Stimulated activated naive CD8-positive, alpha-beta T cell treated with anti-CD3 and anti-CD28 coated beads, Interleukin-15, amount 100 ng/mL, for 72 hours (primary cell): Measurements from ENCODE around the gene XPO1.
"Not testable (repeated sequence)": the region's sequence is repeated elsewhere in the genome, so short reads cannot be mapped to it uniquely, and the experiment has no call there.

Experiments
- ATAC-seq: fragments of 150-1000 bp; cut with Tn5 transposase; 2 replicates; pipeline ENCODE4 v1.10.0; 2021; ENCODE audit warnings: mild to moderate bottlenecking, moderate library complexity
- DNase-seq, 2 donors: peaks; one replicate each; pipeline ENCODE4 v3.0.0; 2021 to 2022
- H3K27ac Mint-ChIP-seq, 2 donors: one replicate each; pipeline ENCODE4 v1.8.0; 2022; ENCODE audit warnings: mild to moderate bottlenecking in 2 of 2, mixed read lengths in 2 of 2, moderate library complexity in 2 of 2
- H3K27me3 Mint-ChIP-seq: one replicate; pipeline ENCODE4 v1.8.0; 2022; ENCODE audit warnings: mixed read lengths
- H3K4me1 Mint-ChIP-seq: one replicate; pipeline ENCODE4 v1.8.0; 2022; ENCODE audit warnings: mild to moderate bottlenecking, mixed read lengths
- H3K4me3 Mint-ChIP-seq, 2 donors: one replicate each; pipeline ENCODE4 v1.8.0; 2022; ENCODE audit warnings: mild to moderate bottlenecking in 2 of 2, mixed read lengths in 2 of 2, moderate library complexity in 1 of 2
- H3K9me3 Mint-ChIP-seq, 2 donors: one replicate each; pipeline ENCODE4 v1.8.0; 2022; ENCODE audit warnings: mixed read lengths in 2 of 2

XPO1 gene

GRCh38 chr2:61456746-61457420 lies 81.3 kb downstream of the XPO1 start:
- no peaks in the 10 kb centered on the region for H3K27me3 Mint-ChIP-seq
- H3K9me3 Mint-ChIP-seq = no peaks in the 10 kb centered on the region
- H3K4me1 Mint-ChIP-seq = peaks cover 40% of the 10 kb centered on the region
- no peak for ATAC-seq
- peak overlapping the region in 1 of 2 donors; percentile 59 for H3K27ac Mint-ChIP-seq
- no peak overlapping the region for H3K4me3 Mint-ChIP-seq
- no peak for DNase-seq

DNA sequence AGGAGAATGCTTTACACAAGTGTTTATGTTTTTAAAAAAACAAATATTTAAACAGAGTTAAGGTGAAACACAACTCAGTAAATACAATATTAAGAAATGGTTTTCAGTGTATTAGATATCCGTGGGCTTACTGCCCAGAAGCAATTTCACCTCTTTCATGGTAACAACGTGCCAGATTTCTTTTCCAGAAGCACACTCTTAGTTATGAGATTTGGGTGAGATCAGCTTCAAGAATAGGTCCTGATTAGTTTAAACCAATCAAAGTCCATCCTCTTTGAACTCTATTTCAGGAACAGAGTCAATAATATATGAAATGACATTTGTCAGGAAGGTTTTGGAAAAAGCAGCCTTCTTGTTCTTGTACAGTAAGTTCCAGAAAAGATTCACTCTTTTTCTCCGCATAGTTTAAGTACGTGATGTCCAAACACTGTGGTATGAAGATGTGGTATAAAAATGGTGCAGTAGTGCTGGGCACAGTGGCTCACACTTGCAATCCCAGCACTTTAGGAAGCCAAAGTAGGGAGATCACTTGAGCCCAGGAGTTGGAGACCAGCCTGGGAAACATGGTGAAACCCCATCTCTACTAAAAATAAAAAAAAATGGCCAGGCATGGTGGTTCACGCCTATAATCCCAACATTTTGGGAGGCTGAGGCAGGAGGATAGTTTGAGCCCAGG lies 81.9 kb downstream of the XPO1 start:
- Mint-ChIP-seq H3K4me3 (no peak overlapping the region), H3K9me3 (no peaks in the 10 kb centered on the region), H3K4me1 (peaks cover 40% of the 10 kb centered on the region), H3K27ac (peak overlapping the region in 1 of 2 donors; percentile 59), H3K27me3 (no peaks in the 10 kb centered on the region)
- ATAC-seq (no peak), DNase-seq (no peak)

DNA sequence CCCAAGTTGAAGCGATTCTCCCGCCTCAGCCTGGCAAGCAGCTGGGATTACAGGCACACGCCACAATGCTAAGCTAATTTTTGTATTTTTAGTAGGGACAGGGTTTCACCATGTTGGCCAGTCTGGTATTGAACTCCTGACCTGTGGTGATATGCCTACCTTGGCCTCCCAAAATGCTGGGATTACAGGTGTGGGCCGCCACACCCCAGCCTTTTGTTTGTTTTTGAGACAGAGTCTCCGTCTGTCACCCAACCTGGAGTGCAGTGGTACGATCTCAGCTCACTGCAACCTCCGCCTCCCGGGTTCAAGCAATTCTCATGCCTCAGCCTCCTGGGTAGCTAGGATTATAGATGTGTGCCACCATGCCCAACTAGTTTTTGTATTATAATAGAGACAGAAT lies 83.2 kb downstream of the XPO1 start:
- ATAC-seq, DNase-seq, H3K9me3 Mint-ChIP-seq, H3K4me3 Mint-ChIP-seq, H3K27me3 Mint-ChIP-seq, H3K27ac Mint-ChIP-seq: not testable (repeated sequence)
- peaks cover 41% of the 10 kb centered on the region for H3K4me1 Mint-ChIP-seq

DNA sequence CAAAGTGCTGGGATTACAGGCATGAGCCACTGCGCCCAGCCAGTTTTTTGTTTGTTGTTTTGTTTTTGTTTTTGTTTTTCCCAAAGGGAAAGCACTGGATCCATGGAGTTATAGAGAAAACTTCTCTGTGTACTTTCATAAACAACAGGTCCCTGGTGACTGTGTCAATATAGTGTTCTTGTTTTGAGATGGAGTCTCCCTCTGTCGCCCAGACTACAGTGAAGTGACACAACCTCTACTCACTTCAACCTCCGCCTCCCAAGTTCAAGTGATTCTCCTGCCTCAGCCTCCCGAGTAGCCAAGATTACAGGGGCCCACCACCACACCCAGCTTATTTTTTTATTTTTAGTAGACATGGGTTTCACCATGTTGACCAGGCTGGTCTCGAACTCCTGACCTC lies 83.8 kb downstream of the XPO1 start:
- Mint-ChIP-seq H3K4me1 (peaks cover 42% of the 10 kb centered on the region), H3K4me3 (no peak overlapping the region), H3K27me3 (no peaks in the 10 kb centered on the region), H3K27ac (peak overlapping the region in 1 of 2 donors; percentile 54), H3K9me3 (no peaks in the 10 kb centered on the region)
- DNase-seq (no peak), ATAC-seq (no peak)

DNA sequence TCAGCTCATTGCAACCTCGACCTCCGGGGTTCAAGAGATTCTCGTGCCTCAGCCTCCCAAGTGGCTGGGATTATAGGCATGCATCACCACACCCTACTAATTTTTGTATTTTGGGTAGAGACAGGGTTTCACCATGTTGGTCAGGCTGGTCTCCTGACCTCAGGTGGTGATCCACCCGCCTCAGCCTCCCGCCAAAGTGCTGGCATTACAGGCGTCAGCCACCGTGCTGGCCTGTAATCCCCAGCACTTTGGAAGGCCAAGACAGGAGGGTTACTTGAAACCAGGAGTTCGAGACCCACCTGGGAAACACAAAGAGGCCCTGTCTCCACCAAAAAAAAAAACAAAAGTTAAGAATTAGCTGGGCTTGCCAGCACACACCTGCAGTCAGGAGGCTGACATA lies 85.8 kb downstream of the XPO1 start:
- peaks cover 31% of the 10 kb centered on the region for H3K4me1 Mint-ChIP-seq
- DNase-seq (no peak), ATAC-seq (no peak)
- H3K9me3 Mint-ChIP-seq = no peaks in the 10 kb centered on the region
- no peak overlapping the region for H3K4me3 Mint-ChIP-seq
- H3K27me3 Mint-ChIP-seq = no peaks in the 10 kb centered on the region
- no peak overlapping the region for H3K27ac Mint-ChIP-seq

GRCh38 chr2:61451178-61451577 lies 87.0 kb downstream of the XPO1 start:
- Mint-ChIP-seq H3K27ac (peak overlapping the region in 1 of 2 donors; percentile 91), H3K4me1 (peaks cover 19% of the 10 kb centered on the region)
- DNase-seq = no peak

GRCh38 chr2:61450144-61450543 lies 88.0 kb downstream of the XPO1 start:
- ATAC-seq (peak; percentile 52), DNase-seq (no peak)
- Mint-ChIP-seq H3K27ac (no peak overlapping the region), H3K9me3 (no peaks in the 10 kb centered on the region), H3K4me3 (no peak overlapping the region), H3K27me3 (no peaks in the 10 kb centered on the region), H3K4me1 (peaks cover 13% of the 10 kb centered on the region)

More at GRCh38 chr2:61451178-61451577, 87.0 kb downstream of the XPO1 start:
- no peak for ATAC-seq
- Mint-ChIP-seq H3K4me3 (no peak overlapping the region), H3K27me3 (no peaks in the 10 kb centered on the region), H3K9me3 (no peaks in the 10 kb centered on the region)

GRCh38 chr2:61448229-61448628 lies 89.9 kb downstream of the XPO1 start:
- ATAC-seq (no peak), DNase-seq (no peak)
- Mint-ChIP-seq H3K4me3 (no peak overlapping the region), H3K27ac (no peak overlapping the region), H3K27me3 (no peaks in the 10 kb centered on the region), H3K9me3 (no peaks in the 10 kb centered on the region), H3K4me1 (peaks cover 33% of the 10 kb centered on the region)

GRCh38 chr2:61446971-61447370 lies 91.2 kb downstream of the XPO1 start:
- ATAC-seq, H3K27ac Mint-ChIP-seq: not testable (repeated sequence)
- H3K4me1 Mint-ChIP-seq = peaks cover 45% of the 10 kb centered on the region

GRCh38 chr2:61443342-61444041 lies 94.7 kb downstream of the XPO1 start:
- Mint-ChIP-seq H3K4me1 (peaks cover 56% of the 10 kb centered on the region), H3K27me3 (no peaks in the 10 kb centered on the region), H3K9me3 (no peaks in the 10 kb centered on the region), H3K27ac (no peak overlapping the region), H3K4me3 (no peak overlapping the region)
- ATAC-seq = peak; percentile 57
- DNase-seq = no peak

More at GRCh38 chr2:61446971-61447370, 91.2 kb downstream of the XPO1 start:
- not testable (repeated sequence) for H3K9me3 Mint-ChIP-seq, H3K4me3 Mint-ChIP-seq, H3K27me3 Mint-ChIP-seq, DNase-seq

DNA sequence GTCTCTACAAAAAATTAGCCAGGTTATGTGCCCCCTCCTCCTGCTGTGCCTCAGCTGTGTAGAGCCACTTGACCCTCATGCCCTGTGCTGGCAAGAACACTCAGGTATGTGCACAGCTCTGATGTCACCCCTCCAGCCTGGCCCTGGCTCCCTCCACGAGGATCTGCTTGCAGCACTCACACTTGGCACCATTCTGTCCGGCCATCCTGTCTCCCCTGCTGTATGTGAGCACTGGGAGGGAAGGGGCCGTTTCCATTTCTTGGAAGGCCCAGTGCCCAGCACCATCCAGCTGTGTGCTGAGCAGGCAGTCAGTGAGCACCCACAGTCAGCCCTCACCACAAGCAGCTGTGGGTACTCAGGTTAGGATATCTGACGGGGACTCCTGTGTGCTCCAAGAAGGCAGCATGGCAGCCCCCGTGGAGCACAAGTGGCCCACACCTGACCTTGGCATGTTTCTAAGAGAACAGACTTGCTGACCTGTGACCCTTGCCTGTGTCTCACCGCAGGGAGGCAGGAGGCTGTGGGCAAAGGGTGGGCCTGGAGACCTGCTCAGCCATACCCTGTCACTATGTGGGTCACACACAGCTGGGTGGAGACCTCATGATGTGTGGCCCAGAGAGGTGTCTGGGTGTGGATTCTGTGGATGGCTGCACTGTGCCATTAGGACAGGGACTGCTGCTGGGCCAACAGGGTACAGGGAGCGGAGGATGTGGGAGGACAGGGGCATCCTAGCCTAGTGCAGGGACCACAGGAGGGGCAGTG lies 98.7 kb downstream of the XPO1 start:
- H3K27me3 Mint-ChIP-seq = no peaks in the 10 kb centered on the region
- H3K27ac Mint-ChIP-seq = no peak overlapping the region
- H3K4me3 Mint-ChIP-seq = no peak overlapping the region
- ATAC-seq (peak; percentile 46), DNase-seq (no peak)
- H3K4me1 Mint-ChIP-seq = peaks cover 76% of the 10 kb centered on the region
- H3K9me3 Mint-ChIP-seq = peaks cover 9 to 11% of the 10 kb centered on the region in 2 donors

- ATAC-seq = no peak
- Mint-ChIP-seq H3K27ac (peak overlapping the region in 1 of 2 donors; percentile 38), H3K4me1 (peaks cover 76% of the 10 kb centered on the region), H3K4me3 (no peak overlapping the region), H3K27me3 (no peaks in the 10 kb centered on the region), H3K9me3 (peaks cover 9 to 11% of the 10 kb centered on the region in 2 donors)
- DNase-seq = no peak
These were observed 99.5 kb downstream of the XPO1 start for GRCh38 chr2:61438670-61439069.

GRCh38 chr2:61437170-61437569 lies 101.0 kb downstream of the XPO1 start:
- no peaks in the 10 kb centered on the region for H3K27me3 Mint-ChIP-seq
- no peak overlapping the region for H3K4me3 Mint-ChIP-seq
- no peak overlapping the region for H3K27ac Mint-ChIP-seq
- ATAC-seq (no peak), DNase-seq (no peak)
- H3K4me1 Mint-ChIP-seq = peaks cover 72% of the 10 kb centered on the region
- H3K9me3 Mint-ChIP-seq = peaks cover 9 to 11% of the 10 kb centered on the region in 2 donors

GRCh38 chr2:61436092-61436491 lies 102.1 kb downstream of the XPO1 start:
- H3K9me3 Mint-ChIP-seq = peaks cover 9 to 11% of the 10 kb centered on the region in 2 donors
- H3K4me3 Mint-ChIP-seq = peak overlapping the region in 1 of 2 donors; percentile 1
- H3K4me1 Mint-ChIP-seq = peaks cover 62% of the 10 kb centered on the region
- peak overlapping the region in 1 of 2 donors; percentile 47 for H3K27ac Mint-ChIP-seq
- no peak for DNase-seq
- no peak for ATAC-seq
- no peaks in the 10 kb centered on the region for H3K27me3 Mint-ChIP-seq

DNA sequence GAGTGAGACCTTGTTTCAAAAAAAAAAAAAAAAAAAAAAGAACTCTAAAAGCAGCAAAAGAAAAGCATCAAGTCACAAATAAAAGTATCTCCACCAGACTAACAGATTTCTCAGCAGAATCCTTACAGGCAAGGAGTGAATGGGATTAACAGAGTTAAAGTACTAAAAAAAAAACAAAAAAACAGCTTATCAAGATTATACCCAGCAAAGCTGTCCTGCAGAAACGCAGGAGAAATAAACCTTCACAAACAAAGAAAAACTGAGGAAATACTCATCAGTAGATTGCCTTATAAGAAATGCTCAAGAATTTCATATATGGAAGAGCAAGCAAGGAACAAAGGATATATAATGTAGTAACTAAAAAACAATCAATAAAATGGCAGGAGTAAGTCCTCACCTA lies 102.9 kb downstream of the XPO1 start:
- no peak for DNase-seq
- H3K4me3 Mint-ChIP-seq = no peak overlapping the region
- no peaks in the 10 kb centered on the region for H3K27me3 Mint-ChIP-seq
- H3K27ac Mint-ChIP-seq = no peak overlapping the region
- no peak for ATAC-seq
- peaks cover 9 to 11% of the 10 kb centered on the region in 2 donors for H3K9me3 Mint-ChIP-seq
- peaks cover 67% of the 10 kb centered on the region for H3K4me1 Mint-ChIP-seq
